Trophoblast cell (in vitro differentiated cells and primary cell): ENCODE data around the gene BDKRB2. TPM values are rescaled to one million over a fixed set of nuclear protein-coding genes. Genes with fewer than 3 reads are reported as not detected.

ENCODE experiments used
- DNase-seq, 2 donors: peaks; one replicate each; pipeline ENCODE4 v3.0.0-alpha.2; 2016
- H2AFZ ChIP-seq: 2 replicates; pipeline ENCODE4 v1.6.1; 2013; ENCODE audit warnings: low read length, moderate library complexity, mild to moderate bottlenecking; ENCODE audit not compliant: insufficient read depth, poor library complexity
- H2AK5ac ChIP-seq: 2 replicates; pipeline ENCODE4 v1.6.1; 2013; ENCODE audit warnings: mild to moderate bottlenecking, low read length
- H2BK120ac ChIP-seq: 2 replicates; pipeline ENCODE4 v1.6.1; 2013; ENCODE audit warnings: low read length, mild to moderate bottlenecking, moderate library complexity; ENCODE audit not compliant: insufficient read depth, poor library complexity
- H2BK12ac ChIP-seq: 2 replicates; pipeline ENCODE4 v1.6.1; 2013; ENCODE audit warnings: mild to moderate bottlenecking, low read length, moderate library complexity
- H2BK5ac ChIP-seq: 2 replicates; pipeline ENCODE4 v1.6.1; 2013; ENCODE audit warnings: low read length, low read depth, moderate library complexity, mild to moderate bottlenecking; ENCODE audit not compliant: poor library complexity
- H3K14ac ChIP-seq: 2 replicates; pipeline ENCODE4 v1.6.1; 2013; ENCODE audit warnings: mild to moderate bottlenecking, low read length
- H3K18ac ChIP-seq: 2 replicates; pipeline ENCODE4 v1.6.1; 2013; ENCODE audit warnings: mild to moderate bottlenecking, low read length
- H3K23ac ChIP-seq: 2 replicates; pipeline ENCODE4 v1.6.1; 2013; ENCODE audit warnings: low read length
- H3K27ac ChIP-seq: 2 replicates; pipeline ENCODE4 v1.5.1; 2013; ENCODE audit warnings: low read depth, mild to moderate bottlenecking, inconsistent platforms, low read length, moderate library complexity
- H3K27me3 ChIP-seq: 2 replicates; pipeline ENCODE4 v1.6.1; 2013; ENCODE audit warnings: inconsistent platforms, mild to moderate bottlenecking, low read length, moderate library complexity; ENCODE audit not compliant: insufficient read depth
- H3K36me3 ChIP-seq, 2 experiments: 1 replicate in 1 of 2; 2 replicates in 1 of 2; pipeline ENCODE4 v1.6.1; 2013; ENCODE audit warnings: low read length in 2 of 2, mild to moderate bottlenecking in 2 of 2, moderate library complexity in 1 of 2; ENCODE audit not compliant: insufficient read depth in 2 of 2, control insufficient read depth in 1 of 2
- H3K4ac ChIP-seq: 2 replicates; pipeline ENCODE4 v1.6.1; 2013; ENCODE audit warnings: low read depth, mild to moderate bottlenecking, low read length, moderate library complexity
- H3K4me1 ChIP-seq, 2 experiments: 1 replicate in 1 of 2; 2 replicates in 1 of 2; pipeline ENCODE4 v1.6.1; 2013; ENCODE audit warnings: low read length in 2 of 2, mild to moderate bottlenecking in 2 of 2, moderate library complexity in 1 of 2; ENCODE audit not compliant: insufficient read depth in 2 of 2, control insufficient read depth in 1 of 2
- H3K4me2 ChIP-seq: 2 replicates; pipeline ENCODE4 v1.6.1; 2013; ENCODE audit warnings: inconsistent platforms, mild to moderate bottlenecking, low read length, moderate library complexity
- H3K4me3 ChIP-seq: 2 replicates; pipeline ENCODE4 v1.5.1; 2013; ENCODE audit warnings: mild to moderate bottlenecking, low read depth, low read length, inconsistent platforms
- H3K79me1 ChIP-seq: one replicate; pipeline ENCODE4 v1.6.1; 2013; ENCODE audit warnings: low read length
- H3K79me2 ChIP-seq: 2 replicates; pipeline ENCODE4 v1.6.1; 2013; ENCODE audit warnings: low read length, mild to moderate bottlenecking; ENCODE audit not compliant: control insufficient read depth, insufficient read depth, poor library complexity
- H3K9ac ChIP-seq: 2 replicates; pipeline ENCODE4 v1.6.1; 2013; ENCODE audit warnings: mild to moderate bottlenecking, low read length
- H3K9me3 ChIP-seq: 2 replicates; pipeline ENCODE4 v1.6.1; 2013; ENCODE audit warnings: low read depth, mild to moderate bottlenecking, control low read depth, inconsistent platforms, low read length; ENCODE audit not compliant: insufficient read depth
- H4K12ac ChIP-seq: 2 replicates; pipeline ENCODE4 v1.6.1; 2013; ENCODE audit warnings: low read depth, mild to moderate bottlenecking, low read length, moderate library complexity
- H4K8ac ChIP-seq: 2 replicates; pipeline ENCODE4 v1.6.1; 2013; ENCODE audit warnings: low read depth, mild to moderate bottlenecking, low read length, moderate library complexity
- H4K91ac ChIP-seq: one replicate; pipeline ENCODE4 v1.6.1; 2013; ENCODE audit warnings: low read depth, mild to moderate bottlenecking, low read length, moderate library complexity
- WGBS: extraction: QIAGEN DNeasy Blood & Tissue Kit; methylation state at CpG from one replicate; pipeline ENCODE4 v1.1.7; 2013; ENCODE audit warnings: missing lambda C conversion rate; ENCODE audit not compliant: insufficient read length, insufficient coverage; ENCODE audit errors: extremely low coverage; 5-methylcytosine and 5-hydroxymethylcytosine counted together
- polyA plus RNA-seq: library from polyadenylated mRNA; stranded (reverse); fragments of 200-250 nt; gene quantifications from 2 replicates; pipeline ENCODE4 v1.2.3, GENCODE V29; 2013

BDKRB2 gene
- polyA plus RNA-seq, result 29.0 and 29.1 TPM in 2 replicates

- H4K91ac ChIP-seq, result peak within 1 kb of the TSS; percentile 82
- H3K79me2 ChIP-seq, result peaks cover 7% of the 10 kb centered on the region
- peak; percentile 35 to 72 for DNase-seq
- peak within 1 kb of the TSS; percentile 70 for H4K8ac ChIP-seq
- H3K4me2 ChIP-seq, result peak within 1 kb of the TSS; percentile 83
- peak within 1 kb of the TSS; percentile 75 for H3K9ac ChIP-seq
- no peak within 1 kb of the TSS for H3K23ac ChIP-seq
- H3K4me1 ChIP-seq, result peaks cover 18 to 43% of the 10 kb centered on the region in 2 experiments
- WGBS, result no CpG with 5 or more reads among the region's 41 CpGs
- peak within 1 kb of the TSS; percentile 35 for H2BK5ac ChIP-seq
- peak within 1 kb of the TSS; percentile 62 for H3K18ac ChIP-seq
- H4K12ac ChIP-seq, result no peak within 1 kb of the TSS
- H3K4ac ChIP-seq, result peak within 1 kb of the TSS; percentile 25
- peak within 1 kb of the TSS; percentile 65 for H3K14ac ChIP-seq
- H3K36me3 ChIP-seq, result peaks cover 7 to 8% of the 10 kb centered on the region in 2 experiments
- peak within 1 kb of the TSS; percentile 74 for H2BK12ac ChIP-seq
- H3K79me1 ChIP-seq, result peaks cover 18% of the 10 kb centered on the region
- H3K9me3 ChIP-seq, result peaks cover 2% of the 10 kb centered on the region
- no peak within 1 kb of the TSS for H3K27ac ChIP-seq
- H3K4me3 ChIP-seq, result peak within 1 kb of the TSS; percentile 74
- H3K27me3 ChIP-seq, result no peaks in the 10 kb centered on the region
- peak within 1 kb of the TSS; percentile 27 for H2AFZ ChIP-seq
- H2BK120ac ChIP-seq, result peak within 1 kb of the TSS; percentile 75
- H2AK5ac ChIP-seq, result peak within 1 kb of the TSS; percentile 66
These were observed at the start of gene BDKRB2 for GRCh38 chr14:96204151-96205058. Gene BDKRB2 (plus strand): TSS chr14:96204839. CDS start chr14:96237108, 32,269 bp downstream.

- no peak overlapping the region for H2AFZ ChIP-seq
- WGBS, result no CpG with 5 or more reads among the region's 2 CpGs
These were observed 49.7 kb upstream of the BDKRB2 start for GRCh38 chr14:96154900-96155299.

GRCh38 chr14:96156804-96157760 is 47.6 kb upstream of the BDKRB2 start:
- H4K12ac ChIP-seq, result no peak overlapping the region
- no peak overlapping the region for H3K4me2 ChIP-seq
- no peak overlapping the region for H3K27ac ChIP-seq
- H2BK12ac ChIP-seq, result no peak overlapping the region
- H2AFZ ChIP-seq, result no peak overlapping the region
- H3K23ac ChIP-seq, result no peak overlapping the region
- no peaks in the 10 kb centered on the region for H3K36me3 ChIP-seq
- H3K4me1 ChIP-seq, result no peaks in the 10 kb centered on the region
- no peak overlapping the region for H2BK5ac ChIP-seq
- H3K79me2 ChIP-seq, result no peaks in the 10 kb centered on the region
- H3K4me3 ChIP-seq, result no peak overlapping the region
- H2BK120ac ChIP-seq, result no peak overlapping the region
- no peaks in the 10 kb centered on the region for H3K79me1 ChIP-seq
- H4K91ac ChIP-seq, result no peak overlapping the region
- no peak for DNase-seq
- no peaks in the 10 kb centered on the region for H3K27me3 ChIP-seq
- no peak overlapping the region for H3K4ac ChIP-seq
- WGBS, result no CpG with 5 or more reads among the region's 7 CpGs
- no peak overlapping the region for H3K14ac ChIP-seq
- H3K9ac ChIP-seq, result no peak overlapping the region
- H3K9me3 ChIP-seq, result no peaks in the 10 kb centered on the region
- H4K8ac ChIP-seq, result no peak overlapping the region
- H3K18ac ChIP-seq, result no peak overlapping the region
- H2AK5ac ChIP-seq, result no peak overlapping the region

More at GRCh38 chr14:96154900-96155299, 49.7 kb upstream of the BDKRB2 start:
- H3K79me2 ChIP-seq, result no peaks in the 10 kb centered on the region
- H4K91ac ChIP-seq, result no peak overlapping the region
- DNase-seq, result no peak
- H2BK5ac ChIP-seq, result no peak overlapping the region
- H2BK120ac ChIP-seq, result no peak overlapping the region
- H2BK12ac ChIP-seq, result no peak overlapping the region
- no peak overlapping the region for H4K8ac ChIP-seq
- H3K14ac ChIP-seq, result no peak overlapping the region
- no peaks in the 10 kb centered on the region for H3K27me3 ChIP-seq
- no peak overlapping the region for H3K27ac ChIP-seq
- no peak overlapping the region for H3K9ac ChIP-seq
- H3K4me1 ChIP-seq, result no peaks in the 10 kb centered on the region
- no peak overlapping the region for H3K4ac ChIP-seq
- no peaks in the 10 kb centered on the region for H3K36me3 ChIP-seq
- H3K4me2 ChIP-seq, result no peak overlapping the region
- no peaks in the 10 kb centered on the region for H3K9me3 ChIP-seq
- H3K79me1 ChIP-seq, result no peaks in the 10 kb centered on the region
- no peak overlapping the region for H2AK5ac ChIP-seq
- no peak overlapping the region for H3K23ac ChIP-seq
- no peak overlapping the region for H4K12ac ChIP-seq
- no peak overlapping the region for H3K4me3 ChIP-seq
- no peak overlapping the region for H3K18ac ChIP-seq

- Histone ChIP-seq H3K36me3 (no peaks in the 10 kb centered on the region), H2BK5ac (no peak overlapping the region), H3K18ac (no peak overlapping the region), H3K79me2 (no peaks in the 10 kb centered on the region), H3K9me3 (peaks cover 3% of the 10 kb centered on the region), H3K4ac (no peak overlapping the region), H3K27ac (no peak overlapping the region), H2BK12ac (no peak overlapping the region), H3K23ac (no peak overlapping the region), H2AFZ (no peak overlapping the region), H3K9ac (no peak overlapping the region), H4K8ac (no peak overlapping the region), H2AK5ac (no peak overlapping the region), H3K27me3 (no peaks in the 10 kb centered on the region), H4K12ac (no peak overlapping the region), H3K4me3 (no peak overlapping the region), H2BK120ac (no peak overlapping the region), H4K91ac (no peak overlapping the region), H3K14ac (no peak overlapping the region), H3K4me2 (no peak overlapping the region), H3K4me1 (no peaks in the 10 kb centered on the region), H3K79me1 (no peaks in the 10 kb centered on the region)
- no CpG with 5 or more reads among the region's 7 CpGs for WGBS
- DNase-seq, result no peak
These were observed 45.9 kb upstream of the BDKRB2 start for GRCh38 chr14:96158735-96159134.
